DMS53 treated with DMSO at 0.1 percent for 48 hours (cell line): ENCODE measurements around the gene OR13C8.
"Not testable (repeated sequence)": the region's sequence is repeated elsewhere in the genome, so short reads cannot be mapped to it uniquely, and the experiment has no call there.

Source experiments
- DNase-seq: peaks from one replicate; lab custom pipeline; 2025; ENCODE audit not compliant: unreplicated experiment; lab: John Stamatoyannopoulos, UW

Gene OR13C8

GRCh38 chr9:104568868-104569267, at the start of gene OR13C8:
Gene OR13C8, plus strand, starts transcription at chr9:104569168. Its CDS starts 0 bp downstream, at chr9:104569168.
- DNase-seq: no peak

GRCh38 chr9:104520241-104520640, 48.7 kb upstream of the OR13C8 start:
- not testable (repeated sequence) for DNase-seq

GRCh38 chr9:104527109-104527508, 41.9 kb upstream of the OR13C8 start, which contains the start of gene OR13C4:
Gene OR13C4, minus strand, starts transcription at chr9:104527209. Its CDS starts 0 bp downstream, at chr9:104527209.
- no peak for DNase-seq

GRCh38 chr9:104536756-104537155, 32.2 kb upstream of the OR13C8 start, which contains the start of gene OR13C3:
Gene OR13C3, minus strand, starts transcription at chr9:104536856. Its CDS starts 133 bp downstream, at chr9:104536723.
- no peak for DNase-seq

GRCh38 chr9:104539275-104539674, 29.7 kb upstream of the OR13C8 start:
- DNase-seq: no peak

GRCh38 chr9:104544644-104545043, 24.3 kb upstream of the OR13C8 start:
- no peak for DNase-seq

- no peak for DNase-seq
Observed at GRCh38 chr9:104553261-104553660, 15.7 kb upstream of the OR13C8 start.

GRCh38 chr9:104555521-104555920, 13.4 kb upstream of the OR13C8 start:
- no peak for DNase-seq

- no peak for DNase-seq
Observed at GRCh38 chr9:104556830-104557634, 11.9 kb upstream of the OR13C8 start.

- DNase-seq: no peak
Observed at GRCh38 chr9:104564358-104564757, 4.6 kb upstream of the OR13C8 start.

- peak; percentile 1 for DNase-seq
Observed at GRCh38 chr9:104572612-104573011, 3.6 kb downstream of the OR13C8 start.

- no peak for DNase-seq
Observed at GRCh38 chr9:104575456-104575855, 6.5 kb downstream of the OR13C8 start.

- DNase-seq: no peak
Observed at GRCh38 chr9:104577263-104577662, 8.3 kb downstream of the OR13C8 start.

- DNase-seq: no peak
Observed at GRCh38 chr9:104580562-104580961, 11.6 kb downstream of the OR13C8 start.

- DNase-seq: no peak
Observed at GRCh38 chr9:104586496-104587180, 17.7 kb downstream of the OR13C8 start.

GRCh38 chr9:104589626-104590025, 20.7 kb downstream of the OR13C8 start:
- DNase-seq: no peak

GRCh38 chr9:104598749-104599148, 29.8 kb downstream of the OR13C8 start:
- DNase-seq: not testable (repeated sequence)

GRCh38 chr9:104599313-104599712, 30.3 kb downstream of the OR13C8 start, which contains the start of gene OR13C5:
Gene OR13C5, minus strand, starts transcription at chr9:104599413. Its CDS starts 0 bp downstream, at chr9:104599413.
- DNase-seq: not testable (repeated sequence)

- DNase-seq: no peak
Observed at GRCh38 chr9:104604801-104605200, 35.8 kb downstream of the OR13C8 start.

GRCh38 chr9:104605527-104605926, 36.6 kb downstream of the OR13C8 start, which contains the start of gene OR13C2:
Gene OR13C2, minus strand, starts transcription at chr9:104605627. Its CDS starts 0 bp downstream, at chr9:104605627.
- DNase-seq: not testable (repeated sequence)

GRCh38 chr9:104606152-104606551, 37.2 kb downstream of the OR13C8 start:
- no peak for DNase-seq

- no peak for DNase-seq
Observed at GRCh38 chr9:104608336-104608735, 39.4 kb downstream of the OR13C8 start.
